Stomach (tissue), 9 donors: ENCODE results near the gene IP6K1. TPM values are rescaled to one million over a fixed set of nuclear protein-coding genes. Genes with fewer than 3 reads are reported as not detected.
A peak's percentile ranks its signal among the peaks of the same experiment; 100 is the strongest.

Experiments
- DNase-seq, 2 donors: peaks; one replicate each; pipeline versions ENCODE4 v3.0.0 to v3.0.0-alpha.2; 2013 to 2019
- H3K27ac ChIP-seq, 5 donors: fragments of 200-600 bp in 4 of 5; sonication (generic) in 4 of 5; one replicate each; pipeline ENCODE4 v1.5.1; 2013 to 2019; ENCODE audit warnings: mild to moderate bottlenecking in 1 of 5, moderate library complexity in 1 of 5
- H3K27me3 ChIP-seq, 3 donors: fragments of 200-600 bp; sonication (generic); one replicate each; pipeline ENCODE4 v1.5.1; 2017 to 2019; ENCODE audit warnings: mixed run types in 1 of 3
- H3K36me3 ChIP-seq, 4 donors: fragments of 200-600 bp; sonication (generic); 1 replicate in 3 of 4; 2 replicates in 1 of 4; pipeline ENCODE4 v1.5.1; 2016 to 2019
- H3K4me1 ChIP-seq, 4 donors: fragments of 200-600 bp; sonication (generic); one replicate each; pipeline ENCODE4 v1.5.1; 2016 to 2019
- H3K4me3 ChIP-seq, 4 donors: fragments of 200-600 bp; sonication (generic) in 3 of 4; one replicate each; pipeline ENCODE4 v1.5.1; 2016 to 2019; ENCODE audit warnings: mild to moderate bottlenecking in 1 of 4
- H3K9me3 ChIP-seq, 4 donors: fragments of 200-600 bp; sonication (generic); one replicate each; pipeline ENCODE4 v1.5.1; 2016 to 2019
- EP300 ChIP-seq: sonication (generic); formaldehyde crosslinking; IDR thresholded peaks from one replicate; pipeline ENCODE4 v1.6.1; 2017; ENCODE audit warnings: antibody characterized with exemption
- POLR2A ChIP-seq, 4 donors: fragments of 450-650 bp; IDR thresholded peaks; one replicate each; pipeline ENCODE4 v1.6.1; 2016; ENCODE audit warnings: antibody characterized with exemption in 4 of 4, control low read depth in 2 of 4, mild to moderate bottlenecking in 1 of 4, moderate library complexity in 1 of 4
- POLR2AphosphoS5 ChIP-seq, 3 donors: sonication (generic); formaldehyde crosslinking; IDR thresholded peaks; one replicate each; pipeline ENCODE4 v1.6.1; 2016; ENCODE audit warnings: antibody characterized with exemption in 3 of 3
- WGBS, 5 donors: extraction: QIAGEN DNeasy Blood & Tissue Kit in 3 of 5; methylation state at CpG; one replicate each; pipeline versions ENCODE4 v1.1.5 to v1.1.7; 2013 to 2018; 5-methylcytosine and 5-hydroxymethylcytosine counted together
- intact Hi-C: fragments of 100-400 bp; cut with DNase I; formaldehyde crosslinking; loops from one replicate; pipeline ENCODE4 v1.15.1; 2023; ENCODE audit warnings: low total_unique reads
- polyA plus RNA-seq, 3 donors: library from polyadenylated mRNA; stranded (reverse); fragments of 200-250 nt; gene quantifications; one replicate each; pipeline ENCODE4 v1.2.3, GENCODE V29; 2013
- total RNA-seq, 5 donors: library from RNA; depleted of rRNA; stranded (reverse); fragments of >200 nt; gene quantifications; one replicate each; pipeline versions ENCODE4 v1.1.0 to v1.2.3, GENCODE V29; 2014 to 2016
- TF ChIP-seq, protein P1 (sequence below), 7 experiments: fragments of 450-650 bp in 4 of 7; fragments of 200-600 bp in 3 of 7; sonication (generic) in 3 of 7; IDR thresholded peaks; one replicate each; pipeline ENCODE4 v1.5.1; 2016 to 2019; ENCODE audit warnings: antibody characterized with exemption in 7 of 7, control low read depth in 2 of 7, mild to moderate bottlenecking in 1 of 7
- donor health status: healthy with polysubstance abuse.
- donor health status: Bipolar disorder and iron deficiency.
- donor health status: healthy.

The IP6K1 gene
- total and polyA plus RNA-seq, 8 donors, result 7.7 to 68.3 (median 21.6) TPM

DNA sequence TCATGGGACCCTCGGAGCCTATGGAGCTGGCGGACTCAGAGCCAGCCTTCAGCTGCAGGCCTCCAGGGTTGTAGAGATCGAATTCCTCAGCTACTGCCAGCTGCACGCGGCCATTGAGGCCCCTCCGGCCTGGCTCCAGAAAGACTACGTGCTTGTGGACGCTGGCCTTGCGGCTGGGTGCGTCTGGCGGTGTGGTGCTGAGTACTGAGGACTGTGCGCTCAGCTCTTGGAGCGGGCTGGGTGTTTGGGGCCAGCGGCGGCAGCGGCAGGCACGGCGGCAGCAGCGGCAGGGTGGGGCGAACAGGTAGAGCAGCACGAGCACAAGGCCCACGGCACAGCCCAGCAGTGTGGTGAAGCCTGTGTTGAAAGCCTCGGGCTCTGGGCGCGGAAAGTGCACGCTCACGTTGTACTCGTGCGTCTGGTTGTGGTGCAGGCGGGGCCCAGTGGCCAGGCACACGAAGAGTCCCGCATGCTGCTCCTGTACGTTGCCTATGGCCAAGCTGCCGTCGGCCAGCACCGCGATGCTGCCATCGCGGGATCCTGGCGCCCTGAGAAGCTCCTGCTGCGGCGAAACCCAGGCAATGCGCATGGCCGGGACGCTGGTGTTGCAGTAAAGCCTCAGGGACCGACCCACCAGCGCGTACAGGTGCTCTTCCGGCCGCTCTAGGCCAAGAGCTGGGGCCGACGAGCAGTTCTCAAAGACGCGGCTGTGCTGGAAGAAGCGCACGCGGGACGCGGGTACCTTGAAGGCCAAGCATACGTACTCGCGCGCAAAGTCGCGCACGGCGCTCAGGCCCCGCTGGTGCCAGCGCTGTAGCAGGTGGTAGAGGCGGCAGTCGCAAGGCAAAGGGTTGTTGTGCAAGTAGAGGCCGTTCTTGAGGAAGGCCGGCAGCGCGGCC, 68.1 kb downstream of the IP6K1 start:
- peak in 1 of 2 donors; percentile 60 for DNase-seq
- no peaks in the 10 kb centered on the region for H3K27me3 ChIP-seq
- intact Hi-C loops, result loop anchor here (10.0 kb wide), 1 partner anchor 117 kb away; no protein-coding TSS in a partner anchor
- no peak overlapping the region for H3K27ac ChIP-seq
- peak overlapping the region in 3 of 4 donors; percentile 55 to 60 (median 59) for H3K4me3 ChIP-seq
- TF ChIP-seq POLR2A (IDR thresholded peaks at IDR 0.05) (no peak), EP300 (no peak), POLR2AphosphoS5 (IDR thresholded peaks at IDR 0.05) (no peak)
- TF ChIP-seq, protein P1, sequence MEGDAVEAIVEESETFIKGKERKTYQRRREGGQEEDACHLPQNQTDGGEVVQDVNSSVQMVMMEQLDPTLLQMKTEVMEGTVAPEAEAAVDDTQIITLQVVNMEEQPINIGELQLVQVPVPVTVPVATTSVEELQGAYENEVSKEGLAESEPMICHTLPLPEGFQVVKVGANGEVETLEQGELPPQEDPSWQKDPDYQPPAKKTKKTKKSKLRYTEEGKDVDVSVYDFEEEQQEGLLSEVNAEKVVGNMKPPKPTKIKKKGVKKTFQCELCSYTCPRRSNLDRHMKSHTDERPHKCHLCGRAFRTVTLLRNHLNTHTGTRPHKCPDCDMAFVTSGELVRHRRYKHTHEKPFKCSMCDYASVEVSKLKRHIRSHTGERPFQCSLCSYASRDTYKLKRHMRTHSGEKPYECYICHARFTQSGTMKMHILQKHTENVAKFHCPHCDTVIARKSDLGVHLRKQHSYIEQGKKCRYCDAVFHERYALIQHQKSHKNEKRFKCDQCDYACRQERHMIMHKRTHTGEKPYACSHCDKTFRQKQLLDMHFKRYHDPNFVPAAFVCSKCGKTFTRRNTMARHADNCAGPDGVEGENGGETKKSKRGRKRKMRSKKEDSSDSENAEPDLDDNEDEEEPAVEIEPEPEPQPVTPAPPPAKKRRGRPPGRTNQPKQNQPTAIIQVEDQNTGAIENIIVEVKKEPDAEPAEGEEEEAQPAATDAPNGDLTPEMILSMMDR (IDR thresholded peaks at IDR 0.05), result no peak
- H3K9me3 ChIP-seq, result no peaks in the 10 kb centered on the region
- H3K36me3 ChIP-seq, result peaks cover 9 to 62% (median 44%) of the 10 kb centered on the region in 4 donors
- peaks cover 27 to 56% (median 47%) of the 10 kb centered on the region in 4 donors for H3K4me1 ChIP-seq
- WGBS, 5 donors, result 48 to 69% (median 49%) methylated on average over 52 to 75 of the region's 75 CpGs

DNA sequence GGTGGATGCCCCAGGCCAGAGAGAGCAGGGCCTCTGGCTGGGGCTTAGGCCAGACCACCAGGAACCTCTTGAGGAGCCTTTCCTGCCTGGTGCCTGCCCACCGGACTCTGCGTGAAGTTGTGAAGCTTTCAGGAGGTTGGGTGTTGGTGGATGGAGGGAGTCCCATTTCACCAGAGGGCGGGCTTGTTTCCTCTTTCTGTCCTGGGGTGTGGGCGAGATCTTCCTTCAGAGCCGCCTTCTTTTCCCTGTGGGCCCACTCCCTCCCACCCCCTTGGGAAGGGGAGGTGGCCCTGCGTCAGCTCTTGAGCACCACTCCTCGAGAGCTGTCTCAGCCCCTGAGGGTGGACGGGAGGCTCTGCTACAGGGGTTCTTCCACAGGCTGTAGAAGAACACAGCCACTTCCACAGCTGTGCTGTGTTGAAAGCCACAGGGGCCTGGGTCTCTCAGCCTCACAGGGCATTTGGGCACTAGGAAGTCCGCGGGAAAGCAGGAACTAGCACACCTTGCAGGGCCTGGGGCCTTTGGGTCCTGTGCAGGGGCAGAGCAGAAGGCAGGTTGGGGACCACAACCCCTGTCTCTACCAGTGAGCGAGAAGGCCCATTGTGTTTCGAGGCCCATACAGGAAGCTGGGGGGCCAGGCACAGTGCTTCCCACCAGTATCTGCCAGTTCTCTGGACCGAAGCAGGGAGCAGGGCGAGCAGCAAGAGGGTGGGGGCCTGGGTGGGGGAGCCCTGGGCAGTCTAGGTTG, 69.0 kb downstream of the IP6K1 start:
- H3K27ac ChIP-seq, result no peak overlapping the region
- H3K9me3 ChIP-seq, result no peaks in the 10 kb centered on the region
- TF ChIP-seq EP300 (no peak), POLR2A (IDR thresholded peaks at IDR 0.05) (no peak)
- 89 to 99% (median 91%) methylated on average over 12 to 14 of the region's 14 CpGs for WGBS, 5 donors
- no peaks in the 10 kb centered on the region for H3K27me3 ChIP-seq
- H3K36me3 ChIP-seq, result peaks cover 9 to 66% (median 48%) of the 10 kb centered on the region in 4 donors
- intact Hi-C loops, result loop anchor here (10.0 kb wide), 1 partner anchor 117 kb away; no protein-coding TSS in a partner anchor
- peaks cover 19 to 48% (median 39%) of the 10 kb centered on the region in 4 donors for H3K4me1 ChIP-seq
- no peak overlapping the region for H3K4me3 ChIP-seq
- DNase-seq, result no peak

- H3K4me1 ChIP-seq, result peaks cover 13 to 42% (median 33%) of the 10 kb centered on the region in 4 donors
- DNase-seq, result peak in 1 of 2 donors; percentile 11
- peaks cover 7 to 65% (median 46%) of the 10 kb centered on the region in 4 donors for H3K36me3 ChIP-seq
- no peak overlapping the region for H3K4me3 ChIP-seq
- H3K27me3 ChIP-seq, result no peaks in the 10 kb centered on the region
- H3K9me3 ChIP-seq, result no peaks in the 10 kb centered on the region
- no peak for TF ChIP-seq POLR2A (IDR thresholded peaks at IDR 0.05)
- no peak for TF ChIP-seq POLR2AphosphoS5 (IDR thresholded peaks at IDR 0.05)
- no peak for TF ChIP-seq EP300
- TF ChIP-seq, protein P1 (IDR thresholded peaks at IDR 0.05), result no peak
- H3K27ac ChIP-seq, result no peak overlapping the region
- 84 to 94% (median 93%) methylated on average over 5 to 16 of the region's 16 CpGs for WGBS, 5 donors
- intact Hi-C loops, result loop anchor here (10.0 kb wide), 1 partner anchor 118 kb away; no protein-coding TSS in a partner anchor
These were observed 69.6 kb downstream of the IP6K1 start for GRCh38 chr3:49716691-49717210.

DNA sequence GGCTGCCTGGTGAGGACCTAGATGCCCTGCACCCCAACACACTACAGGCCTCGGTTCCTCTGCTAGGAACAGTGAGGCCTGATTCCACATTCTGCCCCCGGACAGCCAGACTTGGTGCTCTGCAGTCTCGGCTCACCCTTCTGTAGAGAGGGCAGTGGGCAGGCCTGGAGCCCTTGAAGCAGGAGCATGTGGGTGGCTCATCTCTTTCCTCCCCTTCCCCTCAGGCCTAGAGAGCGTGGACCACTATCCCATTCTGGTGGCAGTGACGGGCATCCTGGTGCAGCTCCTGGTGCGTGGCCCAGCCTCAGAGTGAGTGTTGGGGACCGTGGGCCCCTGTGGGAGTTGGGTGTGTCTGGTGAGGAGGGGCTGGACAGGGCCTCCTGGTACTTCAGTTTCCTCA, 70.2 kb downstream of the IP6K1 start:
- Histone ChIP-seq H3K4me3 (no peak overlapping the region), H3K36me3 (peaks cover 2 to 65% (median 46%) of the 10 kb centered on the region in 4 donors), H3K9me3 (no peaks in the 10 kb centered on the region), H3K4me1 (peaks cover 13 to 36% (median 30%) of the 10 kb centered on the region in 4 donors), H3K27me3 (no peaks in the 10 kb centered on the region), H3K27ac (no peak overlapping the region)
- intact Hi-C loops, result loop anchor here (10.0 kb wide), 1 partner anchor 119 kb away; no protein-coding TSS in a partner anchor
- no peak for DNase-seq
- TF ChIP-seq POLR2AphosphoS5 (IDR thresholded peaks at IDR 0.05) (no peak), EP300 (no peak), POLR2A (IDR thresholded peaks at IDR 0.05) (no peak)
- TF ChIP-seq, protein P1 (IDR thresholded peaks at IDR 0.05), result no peak
- 91 to 98% (median 94%) methylated on average over 6 to 7 of the region's 7 CpGs for WGBS, 5 donors
